B cell (primary cell): ENCODE data around the gene CCT4. TPM values are rescaled to one million over a fixed set of nuclear protein-coding genes. Genes with fewer than 3 reads are reported as not detected.

Source experiments
- ATAC-seq: fragments of 200-7000 bp; cut with Tn5 transposase; one replicate; pipeline ENCODE4 v1.10.0; 2021; ENCODE audit warnings: low read depth, mild to moderate bottlenecking, moderate number of reproducible peaks, moderate library complexity
- CTCF ChIA-PET: fragments of 350-600 bp; sonication (Branson Sonifier 250); formaldehyde crosslinking; loops from one replicate; lab custom pipeline; 2021; ENCODE audit warnings: antibody characterized with exemption, inconsistent platforms; lab: Charles Lee
- POLR2A ChIA-PET: fragments of 350-600 bp; sonication (Branson Sonifier 250); formaldehyde crosslinking; loops from one replicate; lab custom pipeline; 2021; ENCODE audit warnings: antibody characterized with exemption; lab: Charles Lee
- DNase-seq: peaks from one replicate; pipeline ENCODE4 v3.0.0; 2013
- H2AFZ ChIP-seq: 2 replicates; pipeline ENCODE4 v1.6.1; 2012; ENCODE audit warnings: mild to moderate bottlenecking, low read depth, low read length; ENCODE audit not compliant: insufficient read depth, poor library complexity, severe bottlenecking
- H3K27ac ChIP-seq, 2 donors: 1 replicate in 1 of 2; 2 replicates in 1 of 2; pipeline ENCODE4 v1.5.1; 2012 to 2013; ENCODE audit warnings: low read length in 2 of 2, mild to moderate bottlenecking in 2 of 2, moderate library complexity in 1 of 2
- H3K27me3 ChIP-seq, 4 experiments: fragments of 200-600 bp in 1 of 4; sonication (generic) in 1 of 4; replicated peaks in 1 of 4; 1 replicate in 2 of 4; 2 replicates in 2 of 4; pipeline versions ENCODE4 v1.6.1 to v1.7.0; 2013 to 2016; ENCODE audit warnings: low read length in 3 of 4, mild to moderate bottlenecking in 2 of 4, mixed read lengths in 1 of 4, moderate library complexity in 1 of 4; ENCODE audit not compliant: insufficient read depth in 4 of 4, control insufficient read depth in 3 of 4; ENCODE audit errors: control extremely low read depth in 1 of 4
- H3K36me3 ChIP-seq, 2 experiments: replicated peaks in 1 of 2; 1 replicate in 1 of 2; 2 replicates in 1 of 2; pipeline versions ENCODE4 v1.6.1 to v1.7.1; 2013; ENCODE audit warnings: low read length in 1 of 2; ENCODE audit not compliant: insufficient read depth in 2 of 2, control insufficient read depth in 1 of 2; ENCODE audit errors: control extremely low read depth in 1 of 2, extremely low read depth in 1 of 2
- H3K4me1 ChIP-seq, 2 donors: fragments of 200-600 bp in 1 of 2; sonication (generic) in 1 of 2; 1 replicate in 1 of 2; 2 replicates in 1 of 2; pipeline versions ENCODE4 v1.5.1 to v1.6.1; 2013 to 2017; ENCODE audit warnings: low read length in 2 of 2; ENCODE audit not compliant: control insufficient read depth in 2 of 2, insufficient read depth in 2 of 2
- H3K4me2 ChIP-seq: replicated peaks from 2 replicates; pipeline ENCODE3; 2012; ENCODE audit warnings: mild to moderate bottlenecking, low read depth, low read length; ENCODE audit not compliant: poor library complexity, severe bottlenecking
- H3K4me3 ChIP-seq, 5 experiments: fragments of 200-600 bp in 1 of 5; sonication (generic) in 1 of 5; 1 replicate in 3 of 5; 2 replicates in 2 of 5; pipeline versions ENCODE4 v1.5.1 to v1.7.0; 2011 to 2016; ENCODE audit warnings: low read length in 4 of 5, mild to moderate bottlenecking in 4 of 5, low read depth in 2 of 5, control low read depth in 1 of 5, moderate library complexity in 1 of 5; ENCODE audit not compliant: insufficient read depth in 1 of 5; ENCODE audit errors: control extremely low read depth in 1 of 5, extremely low read depth in 1 of 5
- H3K79me2 ChIP-seq: fragments of 200-600 bp; sonication (generic); one replicate; pipeline ENCODE4 v1.6.0; 2016; ENCODE audit warnings: low read length; ENCODE audit not compliant: control insufficient read depth, insufficient read depth
- H3K9ac ChIP-seq: fragments of 200-600 bp; sonication (generic); 2 replicates; pipeline ENCODE4 v1.6.1; 2017; ENCODE audit warnings: mild to moderate bottlenecking, low read length, moderate library complexity
- H3K9me3 ChIP-seq, 3 donors: one replicate each; pipeline versions ENCODE4 v1.6.1 to v1.7.1; 2013; ENCODE audit warnings: low read length in 2 of 3; ENCODE audit not compliant: control insufficient read depth in 2 of 3, insufficient read depth in 1 of 3; ENCODE audit errors: control extremely low read depth in 1 of 3
- H4K20me1 ChIP-seq: 2 replicates; pipeline ENCODE4 v1.6.0; 2012; ENCODE audit warnings: mild to moderate bottlenecking, low read length; ENCODE audit not compliant: insufficient read depth, control insufficient read depth, poor library complexity, severe bottlenecking
- H3K27ac Mint-ChIP-seq: one replicate; pipeline ENCODE4 v1.8.0; 2021; ENCODE audit warnings: mixed read lengths
- H3K27me3 Mint-ChIP-seq: one replicate; pipeline ENCODE4 v1.8.0; 2021; ENCODE audit warnings: mixed read lengths
- H3K4me1 Mint-ChIP-seq: one replicate; pipeline ENCODE4 v1.8.0; 2021; ENCODE audit warnings: mixed read lengths
- H3K4me3 Mint-ChIP-seq: one replicate; pipeline ENCODE4 v1.8.0; 2021; ENCODE audit warnings: mixed read lengths
- H3K9me3 Mint-ChIP-seq: one replicate; pipeline ENCODE4 v1.8.0; 2022; ENCODE audit warnings: mixed read lengths; ENCODE audit not compliant: insufficient read depth
- CTCF ChIP-seq: fragments of 200-600 bp; IDR thresholded peaks from one replicate; pipeline ENCODE4 v1.8.0; 2022; ENCODE audit warnings: antibody characterized with exemption, mild to moderate bottlenecking
- EZH2 ChIP-seq: IDR thresholded peaks from 2 replicates; pipeline ENCODE4 v1.6.1; 2012; ENCODE audit warnings: borderline replicate concordance, low read depth, mild to moderate bottlenecking, moderate library complexity, low read length; ENCODE audit not compliant: insufficient read depth, poor library complexity, severe bottlenecking
- WGBS: methylation state at CpG from one replicate; pipeline ENCODE4 v1.1.5; 2013; ENCODE audit warnings: missing lambda C conversion rate; ENCODE audit not compliant: insufficient coverage; 5-methylcytosine and 5-hydroxymethylcytosine counted together
- intact Hi-C: fragments of 100-400 bp; cut with micrococcal nuclease; formaldehyde crosslinking; loops from one replicate; pipeline ENCODE4 v1.10.0; 2022
- polyA plus RNA-seq: library from polyadenylated mRNA; depleted of rRNA; stranded (reverse); fragments of >200 nt; gene quantifications from 2 replicates; pipeline ENCODE4 v1.2.3, GENCODE V29; 2012
- total RNA-seq, 2 donors: library from RNA; stranded (reverse); fragments of 120-200 nt in 1 of 2; gene quantifications; 1 replicate in 1 of 2; 2 replicates in 1 of 2; pipeline versions ENCODE4 v1.2.3 to v1.2.4, GENCODE V29; 2013 to 2022

Gene CCT4
- total and polyA plus RNA-seq, 2 donors (not counting 1 experiment from before 2014, with no cell fraction given), result 31.2 to 88.0 TPM

GRCh38 chr2:61911510-61911909, 23.1 kb upstream of the CCT4 start:
- peaks cover 52% of the 10 kb centered on the region for H3K79me2 ChIP-seq
- Mint-ChIP-seq H3K9me3 (no peaks in the 10 kb centered on the region), H3K4me3 (no peak overlapping the region), H3K27me3 (no peaks in the 10 kb centered on the region), H3K4me1 (peaks cover 4% of the 10 kb centered on the region), H3K27ac (no peak overlapping the region)
- no peak overlapping the region for H3K4me2 ChIP-seq
- POLR2A ChIA-PET, result no interaction called here
- TF ChIP-seq CTCF, result no peak
- no peak for TF ChIP-seq EZH2
- H4K20me1 ChIP-seq, result peaks cover 4% of the 10 kb centered on the region
- intact Hi-C loops, result no loop called here
- H3K9me3 ChIP-seq, result no peaks in the 10 kb centered on the region
- ATAC-seq (no peak), DNase-seq (no peak)
- WGBS, result 90% methylated on average over 4 of the region's 4 CpGs
- H2AFZ ChIP-seq, result no peak overlapping the region
- CTCF ChIA-PET, result interaction anchor here (1.0 kb wide), 1 partner anchor 502 kb away, joined by 3 read pairs; no protein-coding TSS in a partner anchor
- H3K36me3 ChIP-seq, result peaks cover 0 to 2% of the 10 kb centered on the region in 2 experiments
- no peak overlapping the region for H3K9ac ChIP-seq
- H3K4me3 ChIP-seq, result no peak overlapping the region
- no peak overlapping the region for H3K27ac ChIP-seq
- H3K4me1 ChIP-seq, result peaks cover 0 to 2% of the 10 kb centered on the region in 2 donors
- no peaks in the 10 kb centered on the region for H3K27me3 ChIP-seq

- DNase-seq (no peak), ATAC-seq (no peak)
- Histone ChIP-seq H3K9me3 (no peaks in the 10 kb centered on the region), H2AFZ (no peak overlapping the region), H3K36me3 (no peaks in the 10 kb centered on the region), H3K79me2 (peaks cover 61% of the 10 kb centered on the region), H3K9ac (no peak overlapping the region), H3K27ac (no peak overlapping the region), H3K4me3 (no peak overlapping the region), H4K20me1 (peaks cover 4% of the 10 kb centered on the region), H3K4me2 (no peak overlapping the region), H3K4me1 (peaks cover 3 to 4% of the 10 kb centered on the region in 2 donors), H3K27me3 (no peaks in the 10 kb centered on the region)
- no peak for TF ChIP-seq CTCF
- no peak for TF ChIP-seq EZH2
- Mint-ChIP-seq H3K27ac (no peak overlapping the region), H3K9me3 (no peaks in the 10 kb centered on the region), H3K4me3 (no peak overlapping the region), H3K27me3 (no peaks in the 10 kb centered on the region), H3K4me1 (peaks cover 9% of the 10 kb centered on the region)
- intact Hi-C loops, result no loop called here
- whole genome bisulfite sequencing, result 89% methylated on average over 7 of the region's 9 CpGs
- ChIA-PET POLR2A (no interaction called here), CTCF (interaction anchor here (1.0 kb wide), 1 partner anchor 503 kb away, joined by 3 read pairs; no protein-coding TSS in a partner anchor)
Measured at GRCh38 chr2:61910603-61911002, 22.1 kb upstream of the CCT4 start.
